GM12878 (cell line): ENCODE data around the gene HNRNPDL. TPM values are rescaled to one million over a fixed set of nuclear protein-coding genes. Genes with fewer than 3 reads are reported as not detected.

Source experiments
- ATF3 ChIP-seq: IDR thresholded peaks from 2 replicates; pipeline ENCODE4 v1.6.1; 2011; ENCODE audit warnings: low read depth, mild to moderate bottlenecking, low read length, moderate library complexity, borderline replicate concordance; ENCODE audit errors: extremely low read depth
- BACH1 ChIP-seq: fragments of 450-650 bp; IDR thresholded peaks from 2 replicates; pipeline ENCODE4 v1.6.1; 2017; ENCODE audit warnings: mild to moderate bottlenecking, borderline replicate concordance
- CBFB ChIP-seq: IDR thresholded peaks from 2 replicates; pipeline ENCODE4 v1.6.1; 2016; ENCODE audit warnings: antibody characterized with exemption, low read depth
- CBX5 ChIP-seq: sonication (generic); IDR thresholded peaks from 2 replicates; pipeline ENCODE4 v1.6.1; 2016; ENCODE audit warnings: low read depth, moderate library complexity, mild to moderate bottlenecking, inconsistent platforms
- CREM ChIP-seq: IDR thresholded peaks from 2 replicates; pipeline ENCODE4 v1.6.1; 2014; ENCODE audit warnings: antibody characterized with exemption, low read depth
- FOXK2 ChIP-seq: fragments of 450-650 bp; IDR thresholded peaks from 2 replicates; pipeline ENCODE4 v1.6.1; 2017; ENCODE audit warnings: mild to moderate bottlenecking, moderate library complexity
- HDAC2 ChIP-seq: fragments of 200-600 bp; sonication (generic); IDR thresholded peaks from 2 replicates; pipeline ENCODE4 v1.6.1; 2017
- IRF4 ChIP-seq: IDR thresholded peaks from 2 replicates; pipeline ENCODE4 v1.6.1; 2011; ENCODE audit warnings: low read depth, low read length
- JUND ChIP-seq: IDR thresholded peaks from 2 replicates; pipeline ENCODE4 v1.6.1; 2012; ENCODE audit warnings: low read depth, mild to moderate bottlenecking, low read length, improper control_type of control experiment, moderate library complexity
- NFXL1 ChIP-seq: fragments of 450-650 bp; IDR thresholded peaks from 2 replicates; pipeline ENCODE4 v1.6.1; 2017; ENCODE audit warnings: antibody characterized with exemption, mild to moderate bottlenecking, borderline replicate concordance
- RAD21 ChIP-seq: IDR thresholded peaks from 2 replicates; pipeline ENCODE4 v1.6.1; 2011; ENCODE audit warnings: mild to moderate bottlenecking, low read depth, low read length, moderate library complexity; ENCODE audit not compliant: insufficient read depth
- RBBP5 ChIP-seq: fragments of 200-600 bp; sonication (generic); conservative IDR thresholded peaks from 2 replicates; pipeline ENCODE4 v1.6.1; 2016
- SREBF1 ChIP-seq: IDR thresholded peaks from 2 replicates; pipeline ENCODE4 v1.6.1; 2012; ENCODE audit warnings: mild to moderate bottlenecking, low read length
- SREBF2 ChIP-seq: IDR thresholded peaks from 2 replicates; pipeline ENCODE4 v1.6.1; 2012; ENCODE audit warnings: mild to moderate bottlenecking, low read length
- TAF1 ChIP-seq: IDR thresholded peaks from 2 replicates; pipeline ENCODE4 v1.6.1; 2011; ENCODE audit warnings: mild to moderate bottlenecking, low read depth, low read length, borderline replicate concordance
- TARDBP ChIP-seq: IDR thresholded peaks from 2 replicates; pipeline ENCODE4 v1.6.1; 2016; ENCODE audit warnings: borderline replicate concordance
- ZNF384 ChIP-seq: IDR thresholded peaks from 2 replicates; pipeline ENCODE4 v1.6.1; 2012; ENCODE audit warnings: low read depth, mild to moderate bottlenecking, low read length, improper control_type of control experiment, borderline replicate concordance
- ZNF687 ChIP-seq: fragments of 450-650 bp; IDR thresholded peaks from 2 replicates; pipeline ENCODE4 v1.6.1; 2017; ENCODE audit warnings: mild to moderate bottlenecking, moderate library complexity
- ZZZ3 ChIP-seq: IDR thresholded peaks from 2 replicates; pipeline ENCODE4 v1.6.1; 2011; ENCODE audit warnings: low read depth; ENCODE audit not compliant: control insufficient read depth, insufficient read length
- polyA plus RNA-seq, 11 experiments: library from polyadenylated mRNA; depleted of rRNA in 4 of 11; unstranded in 6 of 11; stranded (reverse) in 5 of 11; fragments of >200 nt; fragmentation: Nextera tagmentation in 4 of 11; fragmentation: Illumina TruSeq in 1 of 11; extraction: Ambion mirVana in 4 of 11; extraction: Trizol in 1 of 11; gene quantifications; 1 replicate in 1 of 11; 2 replicates in 10 of 11; pipeline versions ENCODE4 v1.2.1 to v1.2.3, GENCODE V29; 2011 to 2016; ENCODE audit warnings: inconsistent platforms in 2 of 11, missing spikeins in 2 of 11, low read depth in 1 of 11
- total RNA-seq, 4 experiments: library from RNA; depleted of rRNA in 3 of 4; stranded (reverse); fragments of >200 nt in 3 of 4; fragmentation: Illumina TruSeq in 1 of 4; extraction: Trizol in 1 of 4; gene quantifications; 2 replicates each; pipeline versions ENCODE4 v1.2.1 to v1.2.3, GENCODE V29; 2013 to 2021
- TF ChIP-seq, protein P1 (sequence below), 3 experiments: IDR thresholded peaks in 2 of 3; conservative IDR thresholded peaks in 1 of 3; 2 replicates each; pipeline ENCODE4 v1.5.1; 2011; ENCODE audit warnings: low read depth in 3 of 3, low read length in 3 of 3, mild to moderate bottlenecking in 3 of 3, control low read depth in 2 of 3, moderate library complexity in 2 of 3, inconsistent platforms in 1 of 3, mixed read lengths in 1 of 3; ENCODE audit not compliant: control insufficient read depth in 2 of 3, insufficient read depth in 1 of 3; ENCODE audit errors: extremely low read depth in 1 of 3
- TF ChIP-seq, protein P2 (sequence below): fragments of 450-650 bp; formaldehyde crosslinking; IDR thresholded peaks from 2 replicates; pipeline ENCODE4 v1.4.0; 2020; ENCODE audit warnings: mild to moderate bottlenecking, moderate library complexity

The HNRNPDL gene
- total and polyA plus RNA-seq, 10 of the 15 experiments (the other 5 are each of a cell fraction or from before 2014, with no cell fraction given) = 217 to 510 (median 345) TPM

- TF ChIP-seq BACH1 = no peak; the same call in none of the 2 replicates
- no peak for TF ChIP-seq ZNF384
- no peak for TF ChIP-seq IRF4
- TF ChIP-seq ZNF687 = no peak
- no peak for TF ChIP-seq HDAC2
- peak; percentile 60; the same call in 1 of the 2 replicates for TF ChIP-seq ATF3
- TF ChIP-seq, protein P1, sequence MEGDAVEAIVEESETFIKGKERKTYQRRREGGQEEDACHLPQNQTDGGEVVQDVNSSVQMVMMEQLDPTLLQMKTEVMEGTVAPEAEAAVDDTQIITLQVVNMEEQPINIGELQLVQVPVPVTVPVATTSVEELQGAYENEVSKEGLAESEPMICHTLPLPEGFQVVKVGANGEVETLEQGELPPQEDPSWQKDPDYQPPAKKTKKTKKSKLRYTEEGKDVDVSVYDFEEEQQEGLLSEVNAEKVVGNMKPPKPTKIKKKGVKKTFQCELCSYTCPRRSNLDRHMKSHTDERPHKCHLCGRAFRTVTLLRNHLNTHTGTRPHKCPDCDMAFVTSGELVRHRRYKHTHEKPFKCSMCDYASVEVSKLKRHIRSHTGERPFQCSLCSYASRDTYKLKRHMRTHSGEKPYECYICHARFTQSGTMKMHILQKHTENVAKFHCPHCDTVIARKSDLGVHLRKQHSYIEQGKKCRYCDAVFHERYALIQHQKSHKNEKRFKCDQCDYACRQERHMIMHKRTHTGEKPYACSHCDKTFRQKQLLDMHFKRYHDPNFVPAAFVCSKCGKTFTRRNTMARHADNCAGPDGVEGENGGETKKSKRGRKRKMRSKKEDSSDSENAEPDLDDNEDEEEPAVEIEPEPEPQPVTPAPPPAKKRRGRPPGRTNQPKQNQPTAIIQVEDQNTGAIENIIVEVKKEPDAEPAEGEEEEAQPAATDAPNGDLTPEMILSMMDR (IDR thresholded peaks at IDR 0.05 in 2 of 3, conservative IDR thresholded peaks at IDR 0.05 in 1 of 3; ENCODE audit: control insufficient read depth in 2 of 3, extremely low read depth in 1 of 3, insufficient read depth in 1 of 3, low read depth in 3 of 3, low read length in 3 of 3) = no peak
- no peak for TF ChIP-seq NFXL1
- no peak for TF ChIP-seq TARDBP
- TF ChIP-seq TAF1 = peak; percentile 35; the same call in 1 of the 2 replicates
- TF ChIP-seq CBX5 = no peak
- TF ChIP-seq RBBP5 = no peak
- TF ChIP-seq CREM = 0 out of 2 replicates have a peak, but pooled peaks have one; percentile 29
- no peak for TF ChIP-seq JUND
- TF ChIP-seq CBFB = peak; percentile 66; the same call in 1 of the 2 replicates
- no peak for TF ChIP-seq ZZZ3
- no peak for TF ChIP-seq FOXK2
- no peak for TF ChIP-seq SREBF1
- no peak for TF ChIP-seq SREBF2
- no peak for TF ChIP-seq RAD21
- TF ChIP-seq, protein P2, sequence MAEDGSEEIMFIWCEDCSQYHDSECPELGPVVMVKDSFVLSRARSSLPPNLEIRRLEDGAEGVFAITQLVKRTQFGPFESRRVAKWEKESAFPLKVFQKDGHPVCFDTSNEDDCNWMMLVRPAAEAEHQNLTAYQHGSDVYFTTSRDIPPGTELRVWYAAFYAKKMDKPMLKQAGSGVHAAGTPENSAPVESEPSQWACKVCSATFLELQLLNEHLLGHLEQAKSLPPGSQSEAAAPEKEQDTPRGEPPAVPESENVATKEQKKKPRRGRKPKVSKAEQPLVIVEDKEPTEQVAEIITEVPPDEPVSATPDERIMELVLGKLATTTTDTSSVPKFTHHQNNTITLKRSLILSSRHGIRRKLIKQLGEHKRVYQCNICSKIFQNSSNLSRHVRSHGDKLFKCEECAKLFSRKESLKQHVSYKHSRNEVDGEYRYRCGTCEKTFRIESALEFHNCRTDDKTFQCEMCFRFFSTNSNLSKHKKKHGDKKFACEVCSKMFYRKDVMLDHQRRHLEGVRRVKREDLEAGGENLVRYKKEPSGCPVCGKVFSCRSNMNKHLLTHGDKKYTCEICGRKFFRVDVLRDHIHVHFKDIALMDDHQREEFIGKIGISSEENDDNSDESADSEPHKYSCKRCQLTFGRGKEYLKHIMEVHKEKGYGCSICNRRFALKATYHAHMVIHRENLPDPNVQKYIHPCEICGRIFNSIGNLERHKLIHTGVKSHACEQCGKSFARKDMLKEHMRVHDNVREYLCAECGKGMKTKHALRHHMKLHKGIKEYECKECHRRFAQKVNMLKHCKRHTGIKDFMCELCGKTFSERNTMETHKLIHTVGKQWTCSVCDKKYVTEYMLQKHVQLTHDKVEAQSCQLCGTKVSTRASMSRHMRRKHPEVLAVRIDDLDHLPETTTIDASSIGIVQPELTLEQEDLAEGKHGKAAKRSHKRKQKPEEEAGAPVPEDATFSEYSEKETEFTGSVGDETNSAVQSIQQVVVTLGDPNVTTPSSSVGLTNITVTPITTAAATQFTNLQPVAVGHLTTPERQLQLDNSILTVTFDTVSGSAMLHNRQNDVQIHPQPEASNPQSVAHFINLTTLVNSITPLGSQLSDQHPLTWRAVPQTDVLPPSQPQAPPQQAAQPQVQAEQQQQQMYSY (CRISPR knock-in tag) = no peak
Measured at GRCh38 chr4:82430193-82430963, at the start of gene HNRNPDL, which contains the start of gene ENOPH1 (continued).
